Measurements from ENCODE around the gene ADCY3. TPM values are rescaled to one million over a fixed set of nuclear protein-coding genes. Genes with fewer than 3 reads are reported as not detected.

ADCY3 gene
- total RNA-seq, 1 donor from 2014 or later = 43.0 TPM

DNA sequence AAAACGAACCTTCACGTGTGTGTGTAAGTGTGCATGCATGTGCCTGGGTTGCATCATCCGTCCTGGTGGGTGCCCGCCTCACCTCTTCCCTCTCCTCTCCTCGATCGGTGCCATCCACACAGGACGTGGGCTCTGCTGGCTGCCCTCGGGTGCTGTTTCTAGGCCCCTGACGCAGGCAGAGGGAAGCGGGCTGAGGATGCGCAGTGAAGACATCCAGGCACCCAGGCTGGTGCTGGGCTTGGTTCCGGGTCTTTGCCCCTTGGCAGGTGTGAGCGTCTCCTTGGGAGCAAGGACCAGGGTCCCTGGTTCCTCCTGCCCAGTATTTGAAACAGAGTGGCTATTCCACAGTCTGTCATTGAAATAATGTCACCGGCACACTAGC, 6.2 kb upstream of the ADCY3 start:
- intact Hi-C loops (cut with micrococcal nuclease) = loop anchor here (10.0 kb wide), 1 partner anchor 351 kb away; no protein-coding TSS in a partner anchor

- intact Hi-C loops (cut with micrococcal nuclease) = loop anchor here (10.0 kb wide), 1 partner anchor 351 kb away; no protein-coding TSS in a partner anchor
Observed at GRCh38 chr2:24925815-24926214, 5.8 kb upstream of the ADCY3 start.

GRCh38 chr2:24924732-24925131, 4.7 kb upstream of the ADCY3 start:
- intact Hi-C loops (cut with micrococcal nuclease) = loop anchor here (5.0 to 10.0 kb wide), 2 partner anchors 350 to 567 kb away; no protein-coding TSS in a partner anchor

GRCh38 chr2:24924266-24924665, 4.2 kb upstream of the ADCY3 start:
- intact Hi-C loops (cut with micrococcal nuclease) = loop anchor here (5.0 to 10.0 kb wide), 2 partner anchors 349 to 567 kb away; no protein-coding TSS in a partner anchor

GRCh38 chr2:24923106-24923505, 3.1 kb upstream of the ADCY3 start:
- intact Hi-C loops (cut with micrococcal nuclease) = loop anchor here (5.0 to 10.0 kb wide), 2 partner anchors 348 to 566 kb away; no protein-coding TSS in a partner anchor

- intact Hi-C loops (cut with micrococcal nuclease) = loop anchor here (5.0 to 10.0 kb wide), 2 partner anchors 348 to 565 kb away; no protein-coding TSS in a partner anchor
Observed at GRCh38 chr2:24922556-24922955, 2.5 kb upstream of the ADCY3 start.

DNA sequence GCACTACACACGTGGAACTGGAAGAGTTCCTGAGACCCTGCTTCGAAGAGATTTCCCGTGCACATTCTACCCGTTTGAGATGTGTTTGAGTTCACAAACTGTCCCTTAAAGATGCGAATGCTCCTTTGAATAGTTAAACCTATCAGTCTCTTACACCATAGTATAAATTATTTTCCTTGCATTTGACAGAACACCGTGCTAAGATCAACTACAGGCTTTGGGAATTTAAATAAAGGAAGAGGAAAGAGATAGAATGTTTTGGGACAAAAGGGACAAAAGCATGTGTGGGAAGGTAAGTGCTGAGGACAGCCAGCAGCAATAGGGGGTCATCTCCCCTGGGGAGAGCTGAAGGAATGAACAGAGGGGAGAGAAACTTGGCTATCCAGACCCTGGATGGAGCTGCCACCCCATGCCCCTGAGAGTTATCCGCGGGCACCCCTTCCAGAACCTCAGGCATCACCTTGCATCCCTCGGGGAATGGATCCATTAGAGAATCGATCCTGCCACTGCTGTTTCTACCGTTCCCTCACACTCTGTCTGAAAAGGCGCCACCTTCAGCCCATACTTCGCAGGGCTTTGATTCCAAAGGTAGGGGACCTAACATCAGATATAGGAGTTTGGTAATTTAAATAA, 888 bp upstream of the ADCY3 start:
- intact Hi-C loops (cut with micrococcal nuclease) = loop anchor here (1.0 to 10.0 kb wide), 5 partner anchors 121 to 564 kb away; partner anchors contain the start of genes EFR3B and NCOA1

DNA sequence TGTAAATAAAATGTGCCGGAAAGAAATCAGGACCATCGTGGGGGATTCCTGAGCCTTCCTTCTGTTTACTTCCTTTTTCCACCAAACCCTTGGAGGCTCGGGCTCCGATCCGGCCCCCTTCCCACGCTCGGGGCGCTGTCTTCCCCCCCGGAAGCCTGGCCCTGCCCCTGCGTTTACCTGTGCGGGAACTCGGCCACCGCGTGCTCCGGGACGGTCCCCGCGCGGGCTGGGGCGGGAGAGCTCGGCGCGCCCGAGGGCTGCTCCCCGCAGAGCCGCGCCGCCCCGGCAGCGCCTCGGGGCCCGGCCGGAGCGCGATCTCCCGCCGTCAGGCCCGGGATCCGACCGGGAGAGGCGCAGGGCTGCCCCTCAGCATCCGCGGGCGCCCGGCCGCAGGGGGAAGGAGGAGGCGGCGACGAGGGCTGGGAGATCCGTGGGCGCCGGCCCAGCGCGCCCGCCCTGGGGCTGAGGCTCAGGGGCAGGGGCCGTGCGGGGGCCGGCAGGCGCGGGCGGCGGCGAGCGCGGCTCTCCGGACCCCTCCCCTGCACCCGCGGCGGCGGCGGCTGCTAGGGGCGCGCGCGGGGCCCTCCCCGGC, 435 bp downstream of the ADCY3 start:
- intact Hi-C loops (cut with micrococcal nuclease) = loop anchor here (1.0 to 10.0 kb wide), 7 partner anchors 52 to 562 kb away; partner anchors contain the start of genes DNAJC27, EFR3B and NCOA1

DNA sequence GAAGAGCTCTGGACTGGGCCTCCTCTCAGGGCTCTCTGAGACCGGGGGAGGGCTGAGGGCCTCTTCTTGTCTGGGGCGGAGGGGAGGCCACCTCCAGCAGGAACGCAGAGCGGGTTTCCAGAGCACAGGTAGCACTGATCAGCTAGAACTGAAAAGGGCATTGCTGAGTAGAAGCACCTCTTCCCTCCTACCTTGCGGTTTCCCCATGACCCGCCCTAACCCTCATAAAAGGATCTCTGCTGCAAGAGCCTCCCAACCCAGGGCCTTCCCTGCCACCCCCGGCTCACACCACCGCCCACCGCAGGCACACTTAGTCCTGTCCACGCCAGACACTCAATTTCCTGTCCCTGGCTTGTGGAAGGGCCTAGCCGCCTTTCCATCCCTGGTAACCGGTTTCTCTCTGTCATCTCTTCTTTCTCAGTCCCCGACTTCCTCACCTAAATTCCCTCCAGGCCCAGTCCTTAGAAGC, 966 bp downstream of the ADCY3 start:
- intact Hi-C loops (cut with micrococcal nuclease) = loop anchor here (1.0 to 5.0 kb wide), 2 partner anchors 52 to 507 kb away; partner anchors contain the start of gene DNAJC27

DNA sequence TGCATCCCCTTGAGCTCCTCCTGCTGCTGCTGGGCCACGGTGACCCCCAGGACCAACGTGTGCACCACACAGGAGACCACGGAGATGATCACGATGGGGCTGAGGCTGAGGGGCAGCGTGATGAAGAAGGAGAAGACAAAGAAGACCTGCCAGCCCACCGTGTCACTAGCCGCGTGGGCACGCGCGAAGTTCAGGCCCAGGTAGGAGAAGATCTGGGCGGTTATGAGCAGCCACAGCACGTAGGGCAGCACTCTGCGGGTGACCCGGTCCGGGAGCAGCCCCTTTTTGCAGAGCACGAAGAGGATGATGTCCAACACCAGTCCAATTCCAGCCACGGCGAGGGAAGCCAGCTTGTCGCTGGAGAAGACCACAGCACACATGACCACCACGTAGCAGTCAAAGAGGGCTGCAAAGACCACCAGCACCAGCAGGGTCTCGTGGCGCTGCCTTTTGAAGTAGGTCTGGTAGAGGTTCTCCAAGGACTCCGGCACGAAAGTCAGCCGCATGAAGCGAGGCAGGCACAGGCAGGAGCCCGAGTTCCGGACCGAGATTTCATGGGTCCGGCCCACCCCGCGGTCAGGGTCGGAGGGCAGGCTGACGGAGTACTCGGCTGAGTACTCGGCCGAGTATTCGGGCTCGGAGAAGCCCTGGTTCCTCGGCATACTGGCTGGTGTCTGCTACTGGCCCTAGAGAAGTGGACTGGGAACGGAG, 1.6 kb downstream of the ADCY3 start:
- intact Hi-C loops (cut with micrococcal nuclease) = loop anchor here (1.0 to 5.0 kb wide), 2 partner anchors 53 to 506 kb away; partner anchors contain the start of gene DNAJC27

DNA sequence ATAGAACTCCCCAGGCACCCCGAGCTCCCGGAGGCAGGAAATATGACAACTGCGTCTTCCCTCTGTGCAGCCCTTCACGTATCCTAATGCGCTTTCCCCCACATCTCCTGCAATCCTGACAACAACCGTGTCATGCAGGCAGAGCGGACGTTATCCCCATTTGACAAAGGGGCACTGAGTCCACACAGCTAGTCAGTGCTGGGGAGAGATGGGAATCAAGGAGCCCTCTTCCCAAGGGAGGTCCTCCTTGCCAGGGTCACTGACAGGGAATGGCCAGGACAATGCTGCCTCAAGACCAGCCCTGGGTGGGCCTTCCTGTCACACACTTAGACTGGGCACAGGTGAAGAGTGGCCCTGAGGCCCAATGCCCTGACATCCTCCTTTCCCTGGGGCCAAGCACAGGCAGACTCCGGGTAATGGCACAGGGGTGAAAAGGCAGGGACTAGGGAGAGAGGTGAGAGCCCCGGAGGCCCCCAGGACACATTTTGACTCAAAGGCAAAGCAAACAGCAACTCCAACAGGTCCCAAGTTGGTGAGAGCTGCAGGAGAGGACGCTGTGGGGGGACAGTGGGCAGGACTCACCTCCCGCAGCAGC, 2.2 kb downstream of the ADCY3 start:
- intact Hi-C loops (cut with micrococcal nuclease) = loop anchor here (5.0 kb wide), 1 partner anchor 506 kb away; no protein-coding TSS in a partner anchor

- intact Hi-C loops (cut with micrococcal nuclease) = loop anchor here (5.0 kb wide), 1 partner anchor 505 kb away; no protein-coding TSS in a partner anchor
Observed at GRCh38 chr2:24917086-24917485, 3.0 kb downstream of the ADCY3 start.

DNA sequence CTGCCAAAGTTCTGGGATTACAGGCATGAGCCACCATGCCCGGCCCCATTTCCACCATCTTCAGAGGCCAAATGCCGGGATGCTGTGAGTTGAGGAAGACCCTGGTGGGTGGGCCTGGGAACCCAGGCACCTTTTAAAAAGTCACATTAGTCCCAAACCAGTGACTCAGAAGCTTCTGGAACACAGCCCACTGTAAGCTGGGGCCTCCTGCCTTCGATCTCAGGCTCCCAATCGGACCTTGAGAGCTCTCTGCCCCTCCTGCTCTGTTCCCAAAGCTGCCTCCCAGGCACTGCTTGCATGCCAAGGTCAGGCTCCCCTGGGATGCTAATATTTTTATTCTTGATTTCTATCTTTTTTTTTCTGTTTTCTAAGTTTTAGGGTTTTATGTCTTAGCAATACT, 4.2 kb downstream of the ADCY3 start:
- intact Hi-C loops (cut with micrococcal nuclease) = loop anchor here (5.0 kb wide), 1 partner anchor 503 kb away; no protein-coding TSS in a partner anchor

DNA sequence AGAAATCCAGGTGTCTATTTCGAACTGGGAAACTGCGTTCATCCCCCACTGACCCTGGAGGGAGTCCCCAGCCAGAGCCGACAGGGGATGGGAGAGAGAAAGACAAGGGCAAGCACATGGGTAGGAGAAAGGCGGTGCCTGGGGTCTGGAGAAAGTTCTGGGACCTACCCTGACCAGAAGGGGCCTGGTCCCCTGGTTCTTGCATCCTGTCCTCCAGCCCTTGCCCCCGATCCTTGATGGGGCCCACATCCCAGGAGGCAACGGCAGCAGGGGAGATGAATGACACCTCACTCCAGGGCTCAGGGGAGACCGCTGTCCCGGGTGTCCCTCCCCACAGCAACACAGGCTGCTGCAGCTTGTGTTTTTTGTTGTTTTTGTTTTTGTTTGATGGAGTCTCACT, 4.9 kb downstream of the ADCY3 start:
- intact Hi-C loops (cut with micrococcal nuclease) = loop anchor here (5.0 kb wide), 1 partner anchor 503 kb away; no protein-coding TSS in a partner anchor

DNA sequence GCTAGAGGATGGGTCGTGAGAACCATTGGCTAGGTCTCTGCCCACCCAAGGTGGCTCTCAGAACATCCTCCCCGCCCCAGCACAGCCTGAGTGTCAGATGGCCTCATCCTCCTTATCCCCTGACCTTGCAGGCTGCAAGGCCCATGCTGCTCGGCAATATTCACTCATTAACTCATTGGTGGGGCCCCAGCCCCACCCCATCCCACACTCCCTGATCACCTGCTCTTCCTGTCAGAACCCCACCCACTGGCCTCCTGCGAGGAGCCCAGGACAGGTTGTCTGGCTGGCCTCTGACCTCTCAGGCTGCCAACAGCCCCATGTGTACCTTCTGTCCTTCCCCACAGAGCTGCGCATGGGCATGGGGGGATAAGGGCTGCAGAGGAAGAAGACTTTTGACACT, 5.3 kb downstream of the ADCY3 start:
- intact Hi-C loops (cut with micrococcal nuclease) = loop anchor here (5.0 kb wide), 1 partner anchor 502 kb away; no protein-coding TSS in a partner anchor

DNA sequence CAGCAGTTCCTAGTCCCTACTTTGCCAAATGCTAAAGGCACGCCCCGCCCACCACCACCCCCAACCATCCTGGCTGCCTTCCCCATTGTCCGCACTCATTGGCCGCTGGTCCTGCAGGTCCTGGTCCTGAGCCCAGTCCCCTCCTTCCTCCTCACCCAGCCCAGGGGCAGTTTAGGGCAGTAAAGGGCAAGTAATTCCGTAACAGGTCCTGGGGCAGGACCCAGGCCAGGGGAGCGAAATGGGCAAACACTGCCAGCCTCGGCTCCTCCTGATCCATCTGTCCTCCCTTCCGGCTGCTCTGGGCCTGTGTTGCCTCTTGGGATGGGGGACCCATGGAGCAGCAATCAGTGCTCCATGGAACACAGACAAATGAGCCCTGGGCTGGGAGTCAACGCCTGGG, 6.1 kb downstream of the ADCY3 start:
- intact Hi-C loops (cut with micrococcal nuclease) = no loop called here

DNA sequence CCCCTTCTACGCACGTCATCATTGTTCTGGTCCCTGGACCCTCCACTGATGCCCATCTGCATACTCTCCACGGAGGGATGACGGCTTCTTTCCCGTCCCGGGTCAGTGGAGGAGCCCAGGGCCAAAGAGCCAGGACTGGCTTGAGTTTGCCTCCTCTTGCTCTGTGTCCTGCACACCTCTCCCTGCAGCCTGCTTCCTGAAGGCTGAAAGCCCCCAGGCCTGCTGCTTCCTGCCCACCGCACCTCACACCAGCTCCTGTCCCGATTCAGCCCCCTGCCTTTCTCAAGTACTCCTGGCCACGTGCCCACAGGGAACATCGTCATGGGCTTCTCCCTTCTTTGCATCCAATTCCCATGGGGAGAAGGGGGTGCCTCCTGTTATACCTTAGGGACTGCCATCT, 7.1 kb downstream of the ADCY3 start:
- intact Hi-C loops (cut with micrococcal nuclease) = no loop called here

- intact Hi-C loops (cut with micrococcal nuclease) = no loop called here
Observed at GRCh38 chr2:24912523-24912922, 7.5 kb downstream of the ADCY3 start.

DNA sequence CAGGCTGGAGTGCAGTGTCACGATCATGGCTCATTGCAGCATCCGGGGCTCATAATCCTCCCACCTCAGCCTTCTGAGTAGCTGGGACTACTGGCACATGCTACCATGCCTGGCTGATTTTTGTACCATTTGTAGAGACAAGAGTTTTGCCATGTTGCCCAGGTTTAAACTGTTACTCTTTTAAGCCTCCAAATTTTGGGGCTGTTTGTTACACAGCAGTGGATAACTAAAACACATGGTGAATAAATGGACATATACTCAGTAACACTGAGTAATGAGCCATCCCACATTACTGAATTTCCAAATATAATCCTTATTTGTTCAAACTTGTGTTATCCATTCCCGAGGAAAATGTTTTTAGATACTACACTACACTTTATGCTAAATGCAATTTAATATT, 9.8 kb downstream of the ADCY3 start:
- intact Hi-C loops (cut with micrococcal nuclease) = no loop called here

DNA sequence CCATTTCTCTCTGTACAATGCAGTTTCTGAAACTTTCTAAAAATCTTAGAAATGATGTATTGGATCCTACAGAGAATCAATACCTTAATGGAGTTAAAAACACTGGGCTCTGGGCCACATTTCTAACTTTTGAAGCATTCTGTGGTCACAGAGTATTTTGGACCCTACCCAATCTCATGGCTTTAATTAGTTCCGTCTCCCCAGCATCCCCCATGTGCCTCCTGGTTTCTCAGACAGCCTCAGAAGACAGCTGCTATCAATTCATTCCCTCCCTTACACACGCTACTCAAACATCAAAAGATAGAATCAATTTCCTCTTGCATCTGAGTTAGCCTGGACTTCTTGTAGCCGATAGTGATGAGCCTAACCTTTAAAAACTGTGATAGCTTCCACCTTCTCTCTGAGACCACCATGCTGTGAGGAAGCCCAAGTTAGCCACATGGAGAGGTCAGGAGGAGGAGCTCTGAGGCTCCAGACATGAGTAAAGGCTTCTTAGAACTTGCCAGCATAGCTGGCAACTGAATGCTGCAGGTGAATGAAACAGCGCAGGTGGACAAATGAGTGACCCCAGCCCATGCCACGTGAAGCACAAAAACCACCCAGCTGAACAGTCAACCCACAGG, 10.4 kb downstream of the ADCY3 start:
- intact Hi-C loops (cut with micrococcal nuclease) = no loop called here

Measured in T-helper 1 cell treated with Interleukin-12 subunit alpha and Interleukin-12 subunit beta and Interleukin-4 antibody, amounts not matched to agents 30 ng/mL and 1 ng/mL, for 36 hours (primary cell).